Neuronal stem cell (in vitro differentiated cells): ENCODE results near the gene SCGB1A1.

Source experiments
- DNase-seq: peaks from one replicate; pipeline ENCODE4 v3.0.0-alpha.2; 2013; ENCODE audit warnings: low spot score
- H2AFZ ChIP-seq: one replicate; pipeline ENCODE4 v1.6.1; 2013; ENCODE audit warnings: mild to moderate bottlenecking, low read length, inconsistent platforms
- H2AK5ac ChIP-seq: 2 replicates; pipeline ENCODE4 v1.6.1; 2013; ENCODE audit warnings: low read depth, mild to moderate bottlenecking, inconsistent platforms, low read length, moderate library complexity, mixed read lengths
- H2BK120ac ChIP-seq: 2 replicates; pipeline ENCODE4 v1.6.1; 2013; ENCODE audit warnings: low read depth, mild to moderate bottlenecking, inconsistent platforms, low read length, moderate library complexity, mixed read lengths
- H2BK12ac ChIP-seq: one replicate; pipeline ENCODE4 v1.6.1; 2013; ENCODE audit warnings: low read length, inconsistent platforms
- H2BK15ac ChIP-seq: 2 replicates; pipeline ENCODE4 v1.6.1; 2013; ENCODE audit warnings: mild to moderate bottlenecking, low read length, inconsistent platforms, mixed read lengths
- H2BK5ac ChIP-seq: one replicate; pipeline ENCODE4 v1.6.1; 2013; ENCODE audit warnings: inconsistent platforms, mild to moderate bottlenecking, low read length, moderate library complexity
- H3K14ac ChIP-seq: one replicate; pipeline ENCODE4 v1.6.1; 2013; ENCODE audit warnings: low read length, inconsistent platforms
- H3K18ac ChIP-seq: 2 replicates; pipeline ENCODE4 v1.6.1; 2013; ENCODE audit warnings: low read length, inconsistent platforms
- H3K23ac ChIP-seq: 2 replicates; pipeline ENCODE4 v1.6.1; 2013; ENCODE audit warnings: low read depth, mild to moderate bottlenecking, mixed read lengths, low read length, inconsistent platforms; ENCODE audit not compliant: poor library complexity
- H3K27ac ChIP-seq: replicated peaks from 3 replicates; pipeline ENCODE4 v1.5.1; 2013; ENCODE audit warnings: low read length, inconsistent platforms
- H3K27me3 ChIP-seq, 3 experiments: 2 replicates each; pipeline ENCODE4 v1.6.1; 2013; ENCODE audit warnings: low read length in 3 of 3, mild to moderate bottlenecking in 2 of 3, inconsistent platforms in 1 of 3, low read depth in 1 of 3, mixed read lengths in 1 of 3, moderate library complexity in 1 of 3; ENCODE audit not compliant: control insufficient read depth in 3 of 3, insufficient read depth in 3 of 3
- H3K36me3 ChIP-seq, 2 donors: replicated peaks in 1 of 2; 2 replicates each; pipeline ENCODE4 v1.6.1; 2013; ENCODE audit warnings: low read length in 2 of 2; ENCODE audit not compliant: control insufficient read depth in 2 of 2, insufficient read depth in 2 of 2
- H3K4ac ChIP-seq: 2 replicates; pipeline ENCODE4 v1.6.1; 2013; ENCODE audit warnings: inconsistent platforms, mild to moderate bottlenecking, low read length, moderate library complexity
- H3K4me1 ChIP-seq, 2 donors: 1 replicate in 1 of 2; 2 replicates in 1 of 2; pipeline ENCODE4 v1.6.1; 2013; ENCODE audit warnings: low read length in 2 of 2, low read depth in 1 of 2; ENCODE audit not compliant: control insufficient read depth in 2 of 2, insufficient read depth in 1 of 2
- H3K4me2 ChIP-seq: one replicate; pipeline ENCODE4 v1.6.1; 2013; ENCODE audit warnings: mild to moderate bottlenecking, low read length, inconsistent platforms; ENCODE audit not compliant: insufficient read depth, poor library complexity, severe bottlenecking
- H3K4me3 ChIP-seq, 2 donors: 2 replicates each; pipeline ENCODE4 v1.5.1; 2013; ENCODE audit warnings: low read length in 2 of 2, mild to moderate bottlenecking in 2 of 2, inconsistent platforms in 1 of 2, moderate library complexity in 1 of 2
- H3K79me1 ChIP-seq: one replicate; pipeline ENCODE4 v1.6.1; 2013; ENCODE audit warnings: low read depth, mild to moderate bottlenecking, inconsistent platforms, low read length, moderate library complexity
- H3K9ac ChIP-seq: one replicate; pipeline ENCODE4 v1.6.1; 2013; ENCODE audit warnings: mild to moderate bottlenecking, low read depth, low read length, inconsistent platforms; ENCODE audit not compliant: poor library complexity
- H3K9me3 ChIP-seq, 2 donors: replicated peaks in 1 of 2; 2 replicates each; pipeline versions ENCODE3 to v1.6.1; 2013; ENCODE audit warnings: low read length in 2 of 2, mild to moderate bottlenecking in 2 of 2, inconsistent platforms in 1 of 2, low read depth in 1 of 2, mixed read lengths in 1 of 2, moderate library complexity in 1 of 2; ENCODE audit not compliant: control insufficient read depth in 2 of 2, insufficient read depth in 1 of 2
- H4K8ac ChIP-seq: one replicate; pipeline ENCODE4 v1.6.1; 2013; ENCODE audit warnings: low read depth, mild to moderate bottlenecking, inconsistent platforms, low read length, moderate library complexity
- H4K91ac ChIP-seq: one replicate; pipeline ENCODE4 v1.6.1; 2013; ENCODE audit warnings: low read length, low read depth, mild to moderate bottlenecking, inconsistent platforms; ENCODE audit not compliant: poor library complexity
- WGBS, 2 donors: extraction: QIAGEN DNeasy Blood & Tissue Kit; methylation state at CpG; one replicate each; pipeline ENCODE4 v1.1.7; 2013; ENCODE audit warnings: missing lambda C conversion rate in 2 of 2, mixed read lengths in 1 of 2; ENCODE audit not compliant: insufficient read length in 2 of 2, insufficient replicate concordance in 1 of 2; ENCODE audit errors: extremely low coverage in 2 of 2; 5-methylcytosine and 5-hydroxymethylcytosine counted together

Gene SCGB1A1

DNA sequence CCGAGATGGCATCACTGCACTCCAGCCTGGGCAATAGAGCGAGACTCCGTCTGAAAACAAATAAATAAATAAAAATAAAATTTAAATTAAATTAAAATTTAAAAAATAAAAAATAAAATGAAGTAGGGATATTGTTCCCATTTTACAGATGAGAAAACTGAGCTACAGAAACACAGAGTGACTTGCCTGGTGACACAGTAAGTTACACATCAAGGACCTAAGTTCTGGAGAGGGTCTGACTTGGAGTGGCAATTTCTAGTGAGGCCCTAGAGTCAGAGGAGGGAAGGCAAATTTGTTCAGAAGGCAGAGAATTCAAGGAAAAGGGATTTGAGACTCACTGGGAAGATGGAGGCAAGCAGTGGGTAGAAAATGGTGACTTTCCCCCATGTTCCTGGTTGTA lies 2.0 kb downstream of the SCGB1A1 start:
- Histone ChIP-seq H3K79me1 (no peaks in the 10 kb centered on the region), H2BK120ac (no peak overlapping the region), H3K4me2 (no peak overlapping the region), H3K23ac (no peak overlapping the region), H2BK12ac (no peak overlapping the region), H3K9ac (no peak overlapping the region), H2BK5ac (no peak overlapping the region), H3K27ac (no peak overlapping the region), H2AK5ac (no peak overlapping the region), H2AFZ (no peak overlapping the region), H4K91ac (no peak overlapping the region), H3K14ac (no peak overlapping the region), H3K4me3 (no peak overlapping the region), H4K8ac (no peak overlapping the region), H3K36me3 (no peaks in the 10 kb centered on the region), H3K27me3 (peaks cover 0 to 28% (median 0%) of the 10 kb centered on the region in 3 experiments), H2BK15ac (no peak overlapping the region), H3K4ac (no peak overlapping the region), H3K4me1 (peaks cover 0 to 2% of the 10 kb centered on the region in 2 donors), H3K18ac (no peak overlapping the region), H3K9me3 (no peaks in the 10 kb centered on the region)
- WGBS, 2 donors: no CpG with 5 or more reads among the region's 3 CpGs
- no peak for DNase-seq

DNA sequence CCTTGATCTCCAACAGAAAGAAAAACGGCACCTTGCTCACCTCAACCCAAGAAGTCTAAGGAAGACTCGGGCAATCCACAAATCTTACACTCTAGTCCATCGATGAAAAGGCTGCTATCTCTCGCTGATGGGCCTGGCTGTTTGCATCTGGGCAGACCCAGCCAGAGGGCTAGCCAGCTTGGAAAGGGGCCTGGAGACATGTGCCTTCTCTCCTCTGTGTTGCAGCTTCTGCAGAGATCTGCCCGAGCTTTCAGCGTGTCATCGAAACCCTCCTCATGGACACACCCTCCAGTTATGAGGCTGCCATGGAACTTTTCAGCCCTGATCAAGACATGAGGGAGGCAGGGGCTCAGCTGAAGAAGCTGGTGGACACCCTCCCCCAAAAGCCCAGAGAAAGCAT lies 3.2 kb downstream of the SCGB1A1 start:
- H3K27me3 ChIP-seq: peaks cover 0 to 28% (median 0%) of the 10 kb centered on the region in 3 experiments
- H3K4me3 ChIP-seq: no peak overlapping the region
- no peak for DNase-seq
- H3K9me3 ChIP-seq: no peaks in the 10 kb centered on the region
- WGBS, 2 donors: no CpG with 5 or more reads among the region's 7 CpGs
- H2AK5ac ChIP-seq: no peak overlapping the region
- H2BK120ac ChIP-seq: no peak overlapping the region
- peaks cover 0 to 6% of the 10 kb centered on the region in 2 donors for H3K4me1 ChIP-seq
- no peaks in the 10 kb centered on the region for H3K79me1 ChIP-seq
- H2BK15ac ChIP-seq: peak overlapping the region; percentile 30
- no peak overlapping the region for H3K14ac ChIP-seq
- no peak overlapping the region for H3K23ac ChIP-seq
- H2BK12ac ChIP-seq: no peak overlapping the region
- H3K36me3 ChIP-seq: no peaks in the 10 kb centered on the region
- no peak overlapping the region for H3K9ac ChIP-seq
- H3K18ac ChIP-seq: no peak overlapping the region
- no peak overlapping the region for H3K27ac ChIP-seq
- H2AFZ ChIP-seq: no peak overlapping the region
- H4K91ac ChIP-seq: no peak overlapping the region
- no peak overlapping the region for H3K4me2 ChIP-seq
- H2BK5ac ChIP-seq: no peak overlapping the region
- H4K8ac ChIP-seq: no peak overlapping the region
- H3K4ac ChIP-seq: no peak overlapping the region

DNA sequence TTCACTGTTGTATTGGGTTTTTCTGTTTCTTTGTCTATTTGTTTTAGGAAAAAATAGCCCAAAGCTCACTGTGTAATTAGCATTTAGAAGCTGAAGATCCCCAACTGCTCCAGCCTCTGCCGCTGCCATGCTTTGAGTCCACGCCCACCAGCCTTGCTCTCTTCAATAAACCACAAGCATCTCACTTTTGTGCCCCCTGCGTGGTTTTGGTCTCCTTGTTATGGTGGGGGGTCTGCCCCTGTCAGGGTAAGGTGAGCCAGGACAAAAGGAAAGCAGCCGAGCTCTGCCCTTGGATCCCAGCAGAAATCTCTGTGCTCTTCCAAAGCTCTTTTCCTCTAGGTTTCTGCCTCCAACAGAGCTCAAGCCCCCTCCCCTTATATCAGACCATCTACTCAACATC lies 4.2 kb downstream of the SCGB1A1 start:
- H2AK5ac ChIP-seq: no peak overlapping the region

DNA sequence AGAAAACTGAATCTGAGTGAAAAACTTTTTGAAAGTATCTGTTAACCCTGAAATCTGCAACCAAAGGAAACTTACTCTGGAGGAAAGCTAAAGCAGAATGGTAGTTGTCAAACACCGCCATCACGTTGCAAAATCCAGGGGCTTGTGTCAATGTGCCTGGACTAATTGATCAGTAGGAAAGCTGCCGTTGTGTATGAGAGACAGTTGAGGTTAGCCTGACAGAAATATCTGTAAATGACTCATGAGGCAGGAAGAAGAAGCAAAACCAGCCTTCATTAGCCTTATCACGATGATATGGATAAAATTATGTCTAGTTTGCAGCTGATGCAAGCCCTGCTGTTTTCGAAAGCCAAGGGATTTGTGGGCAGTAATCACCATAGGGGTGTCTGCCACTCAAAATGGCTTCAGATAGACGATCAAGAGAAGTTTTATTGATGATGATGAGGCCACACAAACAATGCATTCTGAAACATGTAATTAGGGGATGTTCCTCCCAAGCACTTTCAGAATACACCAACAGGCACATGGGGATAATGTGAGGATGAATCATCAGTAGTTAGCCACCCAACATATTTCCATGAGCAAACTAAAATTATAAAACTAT lies 8.9 kb downstream of the SCGB1A1 start:
- Histone ChIP-seq H3K27me3 (peaks cover 0 to 20% (median 0%) of the 10 kb centered on the region in 3 experiments), H3K23ac (no peak overlapping the region), H3K9ac (no peak overlapping the region), H3K9me3 (peaks cover 0 to 2% of the 10 kb centered on the region in 2 donors), H3K4me1 (peaks cover 0 to 6% of the 10 kb centered on the region in 2 donors), H2BK120ac (no peak overlapping the region), H3K79me1 (no peaks in the 10 kb centered on the region), H3K4ac (no peak overlapping the region), H2AFZ (no peak overlapping the region), H2BK15ac (no peak overlapping the region), H3K36me3 (no peaks in the 10 kb centered on the region), H3K4me2 (no peak overlapping the region), H2AK5ac (no peak overlapping the region), H3K4me3 (no peak overlapping the region), H3K14ac (no peak overlapping the region), H4K8ac (no peak overlapping the region), H3K18ac (no peak overlapping the region), H4K91ac (no peak overlapping the region), H2BK12ac (no peak overlapping the region), H3K27ac (no peak overlapping the region), H2BK5ac (no peak overlapping the region)
- no CpG with 5 or more reads among the region's 6 CpGs for WGBS, 2 donors
- no peak for DNase-seq

More for the DNA sequence above, 4.2 kb downstream of the SCGB1A1 start:
- no peak overlapping the region for H3K4me3 ChIP-seq
- peak overlapping the region; percentile 72 for H2BK5ac ChIP-seq
- no peak overlapping the region for H3K14ac ChIP-seq
- no peak overlapping the region for H3K23ac ChIP-seq
- peaks cover 0 to 6% of the 10 kb centered on the region in 2 donors for H3K4me1 ChIP-seq
- H3K9me3 ChIP-seq: no peaks in the 10 kb centered on the region
- no peak overlapping the region for H4K91ac ChIP-seq
- no peaks in the 10 kb centered on the region for H3K36me3 ChIP-seq
- no peak overlapping the region for H3K9ac ChIP-seq
- H3K27ac ChIP-seq: no peak overlapping the region
- no peak overlapping the region for H3K18ac ChIP-seq
- H3K79me1 ChIP-seq: no peaks in the 10 kb centered on the region
- no CpG with 5 or more reads among the region's 4 CpGs for WGBS, 2 donors
- no peak overlapping the region for H3K4ac ChIP-seq
- H3K4me2 ChIP-seq: no peak overlapping the region
- no peak overlapping the region for H2BK15ac ChIP-seq
- no peak overlapping the region for H2AFZ ChIP-seq
- no peak overlapping the region for H2BK12ac ChIP-seq
- no peak overlapping the region for H4K8ac ChIP-seq
- DNase-seq: no peak
- H3K27me3 ChIP-seq: peaks cover 0 to 26% (median 0%) of the 10 kb centered on the region in 3 experiments
- no peak overlapping the region for H2BK120ac ChIP-seq
